SU-DHL-6 (cell line): ENCODE measurements around the gene NEDD4.
"Not testable (repeated sequence)": the region's sequence is repeated elsewhere in the genome, so short reads cannot be mapped to it uniquely, and the experiment has no call there.

Source experiments
- H2AFZ ChIP-seq: fragments of 200-600 bp; sonication (generic); 2 replicates; pipeline ENCODE4 v1.6.1; 2014; ENCODE audit warnings: low read depth, mild to moderate bottlenecking, moderate library complexity, mixed read lengths, antibody characterized with exemption, low read length; ENCODE audit not compliant: severe bottlenecking
- H3F3A ChIP-seq: fragments of 200-600 bp; shearing (Covaris generic); 2 replicates; pipeline ENCODE4 v1.6.0; 2016; ENCODE audit warnings: antibody characterized with exemption, mild to moderate bottlenecking; ENCODE audit not compliant: insufficient read depth
- H3K27ac ChIP-seq: fragments of 200-600 bp; sonication (generic); 2 replicates; pipeline ENCODE4 v1.5.1; 2016; ENCODE audit warnings: low read depth, mild to moderate bottlenecking, low read length, moderate library complexity, mixed read lengths
- H3K27me3 ChIP-seq: fragments of 200-600 bp; sonication (generic), shearing (Covaris generic); 2 replicates; pipeline ENCODE4 v1.6.0; 2014; ENCODE audit warnings: mild to moderate bottlenecking, low read length
- H3K36me3 ChIP-seq: fragments of 200-600 bp; sonication (generic); 2 replicates; pipeline ENCODE4 v1.6.1; 2014; ENCODE audit warnings: mild to moderate bottlenecking, low read length, mixed read lengths
- H3K4me2 ChIP-seq: fragments of 300-600, 200-600 bp; shearing (Covaris generic), sonication (generic); 2 replicates; pipeline ENCODE4 v1.6.0; 2014; ENCODE audit warnings: low read length, low read depth, mild to moderate bottlenecking; ENCODE audit not compliant: poor library complexity, severe bottlenecking
- H3K4me3 ChIP-seq: fragments of 200-600 bp; sonication (generic); 2 replicates; pipeline ENCODE4 v1.5.1; 2014; ENCODE audit warnings: antibody characterized with exemption, low read length, mild to moderate bottlenecking, mixed read lengths; ENCODE audit not compliant: insufficient read depth, poor library complexity, severe bottlenecking
- H3K79me2 ChIP-seq: fragments of 200-600 bp; sonication (generic); 2 replicates; pipeline ENCODE4 v1.6.1; 2014; ENCODE audit warnings: mild to moderate bottlenecking, low read length, moderate library complexity; ENCODE audit not compliant: insufficient read depth
- H3K9ac ChIP-seq: fragments of 200-600 bp; sonication (generic); 2 replicates; pipeline ENCODE4 v1.7.0; 2014; ENCODE audit warnings: mild to moderate bottlenecking, low read length
- H3K9me2 ChIP-seq: fragments of 200-600 bp; sonication (generic); replicated peaks from 2 replicates; pipeline ENCODE4 v1.6.1; 2014; ENCODE audit warnings: low read length; ENCODE audit not compliant: insufficient read depth
- H3K9me3 ChIP-seq: fragments of 200-600 bp; sonication (generic); 2 replicates; pipeline ENCODE4 v1.6.1; 2014; ENCODE audit warnings: low read length, mixed read lengths; ENCODE audit not compliant: insufficient read depth
- H4K20me1 ChIP-seq: fragments of 200-600 bp; sonication (generic); 2 replicates; pipeline ENCODE4 v1.6.1; 2014; ENCODE audit warnings: low read depth, mild to moderate bottlenecking, antibody characterized with exemption, low read length, moderate library complexity, mixed read lengths
- CTCF ChIP-seq: fragments of 200-600 bp; sonication (generic); IDR thresholded peaks from one replicate; pipeline ENCODE4 v1.5.1; 2017; ENCODE audit warnings: antibody characterized with exemption, mild to moderate bottlenecking, low read length, moderate library complexity; ENCODE audit not compliant: insufficient read depth, poor library complexity, severe bottlenecking
- EZH2phosphoT487 ChIP-seq: fragments of 200-600 bp; sonication (generic), shearing (Covaris generic); conservative IDR thresholded peaks from 2 replicates; pipeline ENCODE4 v1.6.1; 2018; ENCODE audit warnings: mild to moderate bottlenecking, antibody characterized with exemption, low read length, moderate library complexity, mixed read lengths

Gene NEDD4

GRCh38 chr15:56003277-56003676 lies 9.9 kb upstream of the NEDD4 start:
- H3K9ac ChIP-seq, H3K36me3 ChIP-seq, H3F3A ChIP-seq, H4K20me1 ChIP-seq, H3K27ac ChIP-seq, H3K9me2 ChIP-seq, H3K27me3 ChIP-seq, H3K4me2 ChIP-seq, H2AFZ ChIP-seq, H3K4me3 ChIP-seq, H3K9me3 ChIP-seq, H3K79me2 ChIP-seq: not testable (repeated sequence)

GRCh38 chr15:56001471-56002078 lies 8.2 kb upstream of the NEDD4 start:
- TF ChIP-seq EZH2phosphoT487 = no peak
- Histone ChIP-seq H3K9me2 (no peaks in the 10 kb centered on the region), H3K27me3 (no peaks in the 10 kb centered on the region), H3K4me3 (no peak overlapping the region), H2AFZ (no peak overlapping the region), H3K9ac (no peak overlapping the region), H3F3A (no peaks in the 10 kb centered on the region), H3K9me3 (no peaks in the 10 kb centered on the region), H3K27ac (no peak overlapping the region), H3K36me3 (no peaks in the 10 kb centered on the region), H3K79me2 (no peaks in the 10 kb centered on the region), H3K4me2 (no peak overlapping the region), H4K20me1 (no peaks in the 10 kb centered on the region)

GRCh38 chr15:55999658-56000057 lies 6.2 kb upstream of the NEDD4 start:
- H3K4me3 ChIP-seq = no peak overlapping the region
- H3K27ac ChIP-seq = no peak overlapping the region
- no peaks in the 10 kb centered on the region for H3K9me2 ChIP-seq
- no peaks in the 10 kb centered on the region for H3F3A ChIP-seq
- H3K9ac ChIP-seq = no peak overlapping the region
- TF ChIP-seq EZH2phosphoT487 (no peak), CTCF (no peak)
- H3K4me2 ChIP-seq = no peak overlapping the region
- H3K9me3 ChIP-seq = no peaks in the 10 kb centered on the region
- H3K79me2 ChIP-seq = no peaks in the 10 kb centered on the region
- H3K27me3 ChIP-seq = no peaks in the 10 kb centered on the region
- H3K36me3 ChIP-seq = no peaks in the 10 kb centered on the region
- no peaks in the 10 kb centered on the region for H4K20me1 ChIP-seq
- no peak overlapping the region for H2AFZ ChIP-seq

GRCh38 chr15:55998478-55998877 lies 5.1 kb upstream of the NEDD4 start:
- H3K27me3 ChIP-seq = no peaks in the 10 kb centered on the region
- H3K27ac ChIP-seq = no peak overlapping the region
- H3K9me2 ChIP-seq = no peaks in the 10 kb centered on the region
- no peaks in the 10 kb centered on the region for H4K20me1 ChIP-seq
- H3K4me3 ChIP-seq = no peak overlapping the region
- no peak overlapping the region for H2AFZ ChIP-seq
- no peaks in the 10 kb centered on the region for H3F3A ChIP-seq
- H3K9me3 ChIP-seq = no peaks in the 10 kb centered on the region
- H3K36me3 ChIP-seq = no peaks in the 10 kb centered on the region
- no peaks in the 10 kb centered on the region for H3K79me2 ChIP-seq
- no peak overlapping the region for H3K9ac ChIP-seq
- no peak overlapping the region for H3K4me2 ChIP-seq
- TF ChIP-seq CTCF = no peak
